Fibroblast of villous mesenchyme (primary cell): ENCODE results near the gene PLA2G4D. TPM values are rescaled to one million over a fixed set of nuclear protein-coding genes. Genes with fewer than 3 reads are reported as not detected.

Source experiments
- DNase-seq: peaks from one replicate; pipeline ENCODE4 v3.0.0-alpha.2; 2010; ENCODE audit warnings: low read depth
- H3K4me3 ChIP-seq: 2 replicates; pipeline ENCODE4 v1.5.1; 2011; ENCODE audit warnings: low read depth, mild to moderate bottlenecking, low read length
- CTCF ChIP-seq: IDR thresholded peaks from 2 replicates; pipeline ENCODE4 v1.5.1; 2012; ENCODE audit warnings: low read depth, mild to moderate bottlenecking, low read length; ENCODE audit not compliant: insufficient read depth
- total RNA-seq: library from RNA; depleted of rRNA; stranded (reverse); fragments of >200 nt; gene quantifications from 2 replicates; pipeline ENCODE4 v1.2.3, GENCODE V29; 2012

PLA2G4D gene
- total RNA-seq, 1 donor, result not detected

GRCh38 chr15:42082141-42082540 lies 12.2 kb downstream of the PLA2G4D start:
- no peak for DNase-seq
- H3K4me3 ChIP-seq, result no peak overlapping the region
- no peak for TF ChIP-seq CTCF

GRCh38 chr15:42080919-42081830 lies 13.2 kb downstream of the PLA2G4D start:
- no peak for TF ChIP-seq CTCF
- no peak for DNase-seq

GRCh38 chr15:42080186-42080918 lies 14.0 kb downstream of the PLA2G4D start:
- no peak for TF ChIP-seq CTCF
- no peak overlapping the region for H3K4me3 ChIP-seq
- DNase-seq, result no peak

More at GRCh38 chr15:42080919-42081830, 13.2 kb downstream of the PLA2G4D start:
- no peak overlapping the region for H3K4me3 ChIP-seq

- no peak overlapping the region for H3K4me3 ChIP-seq
These were observed 14.9 kb downstream of the PLA2G4D start for GRCh38 chr15:42079401-42079908.

GRCh38 chr15:42078903-42079302 lies 15.5 kb downstream of the PLA2G4D start:
- H3K4me3 ChIP-seq, result no peak overlapping the region
- TF ChIP-seq CTCF, result no peak
- DNase-seq, result no peak

More at GRCh38 chr15:42079401-42079908, 14.9 kb downstream of the PLA2G4D start:
- DNase-seq, result no peak
- TF ChIP-seq CTCF, result no peak

- DNase-seq, result no peak
- H3K4me3 ChIP-seq, result no peak overlapping the region
- TF ChIP-seq CTCF, result no peak
These were observed 16.7 kb downstream of the PLA2G4D start for GRCh38 chr15:42077689-42078088.
